OCI-LY1 (cell line): ENCODE data around the gene BUD23.

Source experiments
- H2AFZ ChIP-seq: fragments of 200-600 bp; sonication (generic), shearing (Covaris generic); 2 replicates; pipeline ENCODE4 v1.6.0; 2014; ENCODE audit warnings: antibody characterized with exemption, mild to moderate bottlenecking, low read length
- H3F3A ChIP-seq: fragments of 200-600 bp; sonication (generic), shearing (Covaris generic); 2 replicates; pipeline ENCODE4 v1.6.0; 2014; ENCODE audit warnings: mild to moderate bottlenecking, antibody characterized with exemption, low read length, moderate library complexity; ENCODE audit not compliant: insufficient read depth
- H3K27ac ChIP-seq: fragments of 200-600 bp; sonication (generic); 2 replicates; pipeline ENCODE4 v1.5.1; 2014; ENCODE audit warnings: low read length, mixed run types, mild to moderate bottlenecking, low read depth; ENCODE audit not compliant: poor library complexity, severe bottlenecking
- H3K27me3 ChIP-seq: fragments of 200-600 bp; sonication (generic); 2 replicates; pipeline ENCODE4 v1.6.0; 2014; ENCODE audit warnings: antibody characterized with exemption, mild to moderate bottlenecking, low read length, moderate library complexity; ENCODE audit not compliant: insufficient read depth
- H3K36me3 ChIP-seq: fragments of 200-600 bp; sonication (generic); 2 replicates; pipeline ENCODE4 v1.6.1; 2014; ENCODE audit warnings: mild to moderate bottlenecking, antibody characterized with exemption, low read length, moderate library complexity, mixed read lengths; ENCODE audit not compliant: insufficient read depth
- H3K4me1 ChIP-seq: fragments of 200-600 bp; sonication (generic); 2 replicates; pipeline ENCODE4 v1.5.1; 2014; ENCODE audit warnings: mild to moderate bottlenecking, low read length, moderate library complexity; ENCODE audit not compliant: insufficient read depth, severe bottlenecking
- H3K4me2 ChIP-seq: fragments of 200-600 bp; sonication (generic), shearing (Covaris generic); 2 replicates; pipeline ENCODE4 v1.6.1; 2014; ENCODE audit warnings: low read length
- H3K4me3 ChIP-seq: fragments of 200-600 bp; sonication (generic); 2 replicates; pipeline ENCODE4 v1.5.1; 2014; ENCODE audit warnings: low read length, low read depth, mild to moderate bottlenecking, mixed read lengths; ENCODE audit not compliant: poor library complexity, severe bottlenecking
- H3K79me2 ChIP-seq: fragments of 200-600 bp; shearing (Covaris generic); 2 replicates; pipeline ENCODE4 v1.6.1; 2016; ENCODE audit warnings: mixed run types, low read length, mixed read lengths; ENCODE audit not compliant: insufficient read depth
- H3K9ac ChIP-seq: fragments of 200-600 bp; sonication (generic), shearing (Covaris generic); 2 replicates; pipeline ENCODE4 v1.6.1; 2014; ENCODE audit warnings: mild to moderate bottlenecking, low read length, mixed read lengths
- H3K9me2 ChIP-seq: fragments of 200-600 bp; sonication (generic), shearing (Covaris generic); 2 replicates; pipeline ENCODE4 v1.6.1; 2014; ENCODE audit warnings: low read depth, mild to moderate bottlenecking, low read length, mixed read lengths
- H3K9me3 ChIP-seq: fragments of 200-600 bp; shearing (Covaris generic); 2 replicates; pipeline ENCODE4 v1.6.1; 2014; ENCODE audit warnings: low read length, mixed read lengths
- H4K20me1 ChIP-seq: fragments of 200-600 bp; sonication (generic), shearing (Covaris generic); 2 replicates; pipeline ENCODE4 v1.6.0; 2016; ENCODE audit warnings: mild to moderate bottlenecking, low read length; ENCODE audit not compliant: insufficient read depth
- EZH2 ChIP-seq: fragments of 200-600 bp; sonication (generic), shearing (Covaris generic); IDR thresholded peaks from 2 replicates; pipeline ENCODE4 v1.8.0; 2017; ENCODE audit warnings: borderline replicate concordance, mixed run types, mild to moderate bottlenecking, antibody characterized with exemption, low read length, moderate library complexity, mixed read lengths
- TF ChIP-seq, protein P1 (sequence below): fragments of 200-600 bp; sonication (generic), shearing (Covaris generic); IDR thresholded peaks from 2 replicates; pipeline ENCODE4 v1.5.1; 2017; ENCODE audit warnings: mild to moderate bottlenecking, antibody characterized with exemption, low read length, moderate library complexity, mixed read lengths

The BUD23 gene

DNA sequence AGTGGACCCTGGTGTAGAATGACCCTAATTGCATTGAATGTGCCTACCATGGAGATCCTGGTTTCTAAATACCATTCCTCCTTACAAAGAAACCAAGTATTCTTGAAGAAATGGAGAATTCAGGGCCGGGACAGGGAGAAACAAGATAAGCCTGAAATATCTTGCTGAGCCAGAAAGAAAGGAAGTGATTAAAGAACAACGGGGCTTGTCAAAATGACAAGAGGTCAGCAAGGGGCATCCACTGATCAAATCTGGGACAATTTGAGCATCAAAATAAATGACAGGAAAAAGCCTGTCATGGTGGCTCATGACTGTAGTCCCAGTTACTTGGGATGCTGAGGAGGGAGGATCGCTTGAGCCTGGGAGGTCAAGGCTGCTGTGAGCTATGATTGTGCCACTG lies 47.1 kb downstream of the BUD23 start:
- H3K9me3 ChIP-seq = no peaks in the 10 kb centered on the region
- H3K4me2 ChIP-seq = no peak overlapping the region
- no peak overlapping the region for H3K27ac ChIP-seq
- H3K4me3 ChIP-seq = no peak overlapping the region
- no peak overlapping the region for H3K9ac ChIP-seq
- no peaks in the 10 kb centered on the region for H3F3A ChIP-seq
- H3K79me2 ChIP-seq = no peaks in the 10 kb centered on the region
- no peak overlapping the region for H2AFZ ChIP-seq
- no peaks in the 10 kb centered on the region for H3K9me2 ChIP-seq
- H3K4me1 ChIP-seq = no peaks in the 10 kb centered on the region
- TF ChIP-seq EZH2 = no peak
- TF ChIP-seq, protein P1, sequence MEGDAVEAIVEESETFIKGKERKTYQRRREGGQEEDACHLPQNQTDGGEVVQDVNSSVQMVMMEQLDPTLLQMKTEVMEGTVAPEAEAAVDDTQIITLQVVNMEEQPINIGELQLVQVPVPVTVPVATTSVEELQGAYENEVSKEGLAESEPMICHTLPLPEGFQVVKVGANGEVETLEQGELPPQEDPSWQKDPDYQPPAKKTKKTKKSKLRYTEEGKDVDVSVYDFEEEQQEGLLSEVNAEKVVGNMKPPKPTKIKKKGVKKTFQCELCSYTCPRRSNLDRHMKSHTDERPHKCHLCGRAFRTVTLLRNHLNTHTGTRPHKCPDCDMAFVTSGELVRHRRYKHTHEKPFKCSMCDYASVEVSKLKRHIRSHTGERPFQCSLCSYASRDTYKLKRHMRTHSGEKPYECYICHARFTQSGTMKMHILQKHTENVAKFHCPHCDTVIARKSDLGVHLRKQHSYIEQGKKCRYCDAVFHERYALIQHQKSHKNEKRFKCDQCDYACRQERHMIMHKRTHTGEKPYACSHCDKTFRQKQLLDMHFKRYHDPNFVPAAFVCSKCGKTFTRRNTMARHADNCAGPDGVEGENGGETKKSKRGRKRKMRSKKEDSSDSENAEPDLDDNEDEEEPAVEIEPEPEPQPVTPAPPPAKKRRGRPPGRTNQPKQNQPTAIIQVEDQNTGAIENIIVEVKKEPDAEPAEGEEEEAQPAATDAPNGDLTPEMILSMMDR = no peak
- H3K27me3 ChIP-seq = no peaks in the 10 kb centered on the region
- no peaks in the 10 kb centered on the region for H3K36me3 ChIP-seq
- H4K20me1 ChIP-seq = no peaks in the 10 kb centered on the region

DNA sequence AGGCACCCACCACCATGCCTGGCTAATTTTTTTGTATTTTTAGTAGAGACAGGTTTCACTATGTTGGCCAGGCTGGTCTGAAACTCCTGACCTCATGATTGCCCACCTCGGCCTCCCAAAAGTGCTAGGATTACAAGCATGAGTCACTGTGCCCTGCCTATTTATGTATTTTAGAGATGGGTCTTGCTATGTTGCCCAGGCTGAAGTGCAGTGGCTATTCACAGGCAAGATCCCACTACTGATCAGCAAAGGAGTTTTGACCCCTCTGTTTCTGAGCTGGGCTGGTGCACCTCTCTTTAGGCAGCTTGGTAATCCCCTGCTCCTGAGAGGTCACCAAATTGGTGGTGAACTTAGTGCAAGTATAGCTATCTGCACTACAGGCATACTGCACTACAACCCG lies 49.0 kb downstream of the BUD23 start:
- Histone ChIP-seq H3K36me3 (peaks cover 12% of the 10 kb centered on the region), H3K4me2 (no peak overlapping the region), H3F3A (no peaks in the 10 kb centered on the region), H2AFZ (no peak overlapping the region), H3K27ac (no peak overlapping the region), H3K9me2 (no peaks in the 10 kb centered on the region), H3K9me3 (no peaks in the 10 kb centered on the region), H3K79me2 (no peaks in the 10 kb centered on the region), H4K20me1 (no peaks in the 10 kb centered on the region), H3K27me3 (no peaks in the 10 kb centered on the region), H3K9ac (no peak overlapping the region), H3K4me3 (no peak overlapping the region), H3K4me1 (no peaks in the 10 kb centered on the region)
- TF ChIP-seq, protein P1 = no peak
- TF ChIP-seq EZH2 = no peak

- Histone ChIP-seq H3K9me3 (no peaks in the 10 kb centered on the region), H4K20me1 (no peaks in the 10 kb centered on the region), H3K36me3 (peaks cover 16% of the 10 kb centered on the region), H3K9ac (no peak overlapping the region; the same call in 1 of the 2 replicates), H3K4me1 (peaks cover 10% of the 10 kb centered on the region), H3K4me3 (no peak overlapping the region), H2AFZ (no peak overlapping the region), H3K9me2 (no peaks in the 10 kb centered on the region), H3K27me3 (no peaks in the 10 kb centered on the region), H3K4me2 (no peak overlapping the region), H3K27ac (no peak overlapping the region), H3F3A (no peaks in the 10 kb centered on the region), H3K79me2 (no peaks in the 10 kb centered on the region)
- TF ChIP-seq, protein P1 = peak; percentile 98
- TF ChIP-seq EZH2 = no peak
These were observed 51.5 kb downstream of the BUD23 start for GRCh38 chr7:73734619-73735527.
